HG03378 (cell line): ENCODE measurements around the gene CD164.
"Not testable (repeated sequence)": the region's sequence is repeated elsewhere in the genome, so short reads cannot be mapped to it uniquely, and the experiment has no call there.

ENCODE experiments used
- ATAC-seq: cut with Tn5 transposase; IDR thresholded peaks from one replicate; pipeline ENCODE4 v1.9.1; 2021; ENCODE audit warnings: mild to moderate bottlenecking, moderate library complexity; ENCODE audit not compliant: unreplicated experiment

Gene CD164

DNA sequence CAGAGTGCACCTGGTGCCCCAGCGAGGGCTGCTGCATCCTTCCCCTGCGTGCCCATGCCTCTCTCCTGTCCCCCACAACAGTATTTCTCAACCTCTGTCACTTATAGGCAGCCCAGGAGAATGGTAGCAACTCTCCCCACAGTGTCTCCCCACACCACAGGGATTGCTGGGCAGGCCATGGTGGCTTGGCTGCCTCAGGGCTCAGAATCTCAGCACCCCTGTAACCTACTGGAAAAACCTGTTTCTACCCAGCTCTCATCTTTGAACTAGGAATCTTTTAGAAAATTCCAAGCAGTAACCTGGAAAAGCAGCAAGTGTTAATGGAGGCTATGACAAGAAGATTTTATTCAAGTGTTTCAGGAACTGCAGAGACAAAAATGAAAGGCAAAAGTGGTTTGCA is 38.0 kb downstream of the CD164 start:
- no peak for ATAC-seq

DNA sequence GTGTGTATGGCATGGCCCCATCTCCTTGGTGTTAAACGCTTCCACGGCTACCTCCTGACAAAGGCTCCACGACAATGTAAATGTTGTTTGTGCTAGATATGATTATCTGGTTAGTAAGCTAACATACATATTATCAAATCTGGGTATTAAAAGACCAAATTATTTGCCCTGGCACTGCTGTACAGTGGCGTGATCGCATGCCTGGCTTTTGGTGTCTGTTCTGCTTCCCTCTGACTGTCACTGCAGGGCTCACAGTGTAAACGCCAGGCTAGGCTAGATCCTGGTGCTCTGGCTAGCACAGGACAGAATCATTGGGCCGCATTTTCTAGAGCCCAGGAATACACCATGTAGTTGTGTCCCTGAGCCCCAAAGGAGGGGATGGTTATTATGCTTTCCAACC is 38.7 kb downstream of the CD164 start:
- no peak for ATAC-seq

DNA sequence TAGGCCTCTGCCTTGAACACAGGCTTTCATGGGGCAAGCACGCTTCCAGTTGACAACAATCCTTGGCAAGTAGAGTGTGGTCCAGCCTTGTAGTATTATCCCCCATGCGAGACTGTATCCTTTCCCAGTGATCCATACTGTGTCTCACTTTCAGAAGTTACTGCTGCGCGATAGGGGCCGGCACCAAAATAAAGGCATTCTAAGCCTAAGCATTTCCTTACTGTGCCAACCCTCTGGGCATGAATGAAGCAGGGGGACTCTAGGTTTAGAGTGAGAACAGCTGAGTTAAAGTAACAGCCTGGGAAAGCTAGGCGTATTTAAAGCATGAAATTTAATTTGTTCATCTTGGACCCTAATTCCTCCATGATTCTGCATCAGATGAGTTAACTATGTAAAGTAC is 39.4 kb downstream of the CD164 start:
- ATAC-seq = no peak

DNA sequence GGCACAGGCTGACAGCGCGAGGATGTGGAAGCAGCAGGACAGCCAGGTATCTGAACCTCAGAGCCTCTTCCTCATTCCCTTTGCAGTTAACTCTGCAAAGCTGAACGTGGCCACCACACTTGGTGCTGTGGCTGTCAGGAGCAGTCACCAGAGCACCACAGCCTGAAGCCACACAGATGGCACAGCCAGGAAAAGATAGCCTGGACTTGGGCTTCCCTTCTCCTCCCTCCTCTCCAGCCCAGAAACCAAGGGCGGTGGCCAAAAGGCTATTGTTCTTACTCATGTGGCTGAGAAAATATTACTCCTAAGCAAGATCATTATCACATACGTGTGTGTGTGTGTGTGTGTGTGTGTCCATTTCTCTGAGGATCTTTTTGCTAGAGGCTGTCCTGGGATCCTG is 39.8 kb downstream of the CD164 start:
- no peak for ATAC-seq

DNA sequence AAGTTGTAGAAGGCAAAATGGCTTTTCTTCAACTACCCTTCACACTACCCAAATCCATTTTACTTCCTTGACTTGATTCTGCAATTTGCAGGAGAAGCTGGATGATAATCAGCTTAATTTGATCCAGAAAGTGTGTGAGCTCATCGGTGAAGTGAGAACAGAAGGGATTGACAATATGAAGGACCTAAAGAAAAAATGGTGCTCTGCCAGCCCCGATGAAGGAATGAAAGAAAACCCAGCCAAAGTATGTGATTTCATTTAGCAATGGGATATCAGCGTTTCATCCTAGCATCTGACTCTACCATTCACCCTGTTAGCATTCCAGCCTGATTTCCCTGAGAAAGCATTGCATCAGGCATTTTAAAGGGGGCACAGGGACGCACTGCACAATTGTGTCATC is 41.5 kb downstream of the CD164 start:
- no peak for ATAC-seq

DNA sequence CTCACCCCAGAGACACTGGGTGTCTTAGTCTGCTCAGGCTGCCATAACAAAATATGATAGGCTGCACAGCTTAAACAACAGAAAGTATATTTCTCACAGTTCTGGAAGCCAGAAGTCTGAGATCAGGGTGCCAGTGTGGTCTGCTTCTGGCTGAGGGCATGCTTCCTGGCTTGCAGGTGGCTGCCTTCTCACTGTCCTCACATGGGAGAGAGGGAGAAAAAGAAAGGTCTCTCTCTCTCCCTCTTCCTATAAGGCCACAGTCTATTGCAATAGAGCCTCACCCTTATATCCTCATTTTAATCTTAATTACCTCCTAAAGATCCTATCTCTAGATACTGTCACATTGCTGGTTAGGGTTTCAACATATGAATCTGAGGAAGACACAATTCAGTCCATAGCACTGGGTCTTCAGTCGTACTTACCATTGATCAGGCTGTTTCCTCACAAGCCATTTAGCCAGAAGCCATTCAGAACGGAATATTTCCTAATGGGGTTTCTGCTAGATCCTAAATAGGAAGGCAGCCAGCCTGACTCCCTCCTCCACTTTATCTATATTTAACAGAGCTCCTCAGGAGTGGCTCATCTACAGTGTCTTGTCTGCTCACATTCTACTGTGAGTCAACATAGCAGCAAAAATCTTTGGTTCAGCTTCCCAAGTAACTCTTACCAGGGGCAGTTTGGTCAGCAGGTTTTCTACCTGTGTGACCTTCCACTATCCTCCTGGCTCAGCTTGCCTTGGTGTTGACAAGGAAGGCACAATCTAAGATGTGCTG is 42.2 kb downstream of the CD164 start:
- no peak for ATAC-seq

DNA sequence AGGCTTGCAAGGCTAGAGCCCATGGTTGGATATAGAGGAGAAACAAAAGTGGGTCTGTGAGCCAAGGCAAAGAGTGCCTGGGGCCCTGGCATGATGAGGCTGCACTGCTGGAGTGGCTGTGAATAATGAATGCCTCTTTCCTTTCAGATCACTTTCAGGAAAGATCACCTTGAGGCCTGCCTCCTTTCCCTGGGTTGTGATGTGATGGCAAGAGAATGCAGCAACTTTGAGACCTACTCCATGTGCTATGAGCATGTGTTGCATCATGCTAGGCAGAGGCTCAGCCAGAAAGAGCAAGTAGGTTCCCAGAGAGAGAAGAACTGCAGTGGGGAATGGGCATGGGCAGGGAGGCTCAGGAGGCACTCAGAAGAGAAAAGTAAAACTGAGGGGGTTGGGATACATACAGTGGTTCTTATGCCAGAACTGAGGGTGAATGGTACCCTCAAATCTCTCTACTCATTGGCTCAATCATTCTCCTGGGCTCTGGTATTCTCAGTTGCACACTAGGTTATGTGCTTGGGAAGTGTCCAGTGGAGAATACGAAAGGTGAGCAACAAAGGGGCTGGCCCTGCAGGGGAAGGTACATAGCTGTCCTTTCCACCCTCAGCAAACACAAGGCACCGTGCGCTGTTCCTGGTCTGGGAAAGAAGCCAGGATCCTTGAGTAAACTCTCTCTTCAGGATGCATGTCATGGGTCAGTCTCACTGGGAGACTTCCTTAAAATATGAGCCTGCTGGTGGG is 45.9 kb downstream of the CD164 start:
- ATAC-seq = no peak

DNA sequence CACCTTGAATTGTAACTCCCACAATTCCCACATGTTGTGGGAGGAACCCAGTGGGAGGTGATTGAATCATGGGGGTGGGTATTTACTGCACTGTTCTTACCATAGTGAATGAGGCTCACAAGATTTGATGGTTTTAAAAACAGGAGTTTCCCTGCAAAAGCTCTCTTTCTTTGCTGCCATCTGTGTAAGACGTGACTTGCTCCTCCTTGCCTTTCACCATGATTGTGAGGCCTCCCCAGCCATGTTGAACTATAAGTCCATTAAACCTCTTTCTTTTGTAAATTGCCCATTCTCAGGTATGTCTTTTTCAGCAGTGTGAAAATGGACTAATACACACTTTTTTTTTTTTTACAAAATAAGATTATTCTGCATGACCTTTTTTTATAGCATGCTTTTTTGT is 48.4 kb downstream of the CD164 start:
- ATAC-seq = not testable (repeated sequence)

DNA sequence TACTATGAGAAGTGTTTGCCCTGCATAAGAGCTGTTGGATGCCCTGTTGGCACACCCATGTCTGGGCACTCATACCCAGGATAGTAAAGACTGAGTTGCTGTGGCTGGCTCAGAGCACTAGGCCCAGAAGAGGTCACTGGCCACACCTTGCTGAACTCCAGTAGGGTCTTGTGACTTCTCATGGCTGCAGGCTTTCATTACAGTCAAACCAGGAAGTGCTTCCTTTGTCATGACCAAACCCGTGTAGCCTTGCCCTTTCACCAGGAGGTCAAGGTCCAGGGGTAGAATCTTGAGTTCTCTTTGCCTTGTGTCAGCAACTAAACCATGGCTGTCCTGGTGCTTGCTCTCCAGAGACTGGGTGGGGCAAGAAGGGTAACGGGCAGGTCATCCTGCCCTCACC is 49.5 kb downstream of the CD164 start:
- no peak for ATAC-seq

DNA sequence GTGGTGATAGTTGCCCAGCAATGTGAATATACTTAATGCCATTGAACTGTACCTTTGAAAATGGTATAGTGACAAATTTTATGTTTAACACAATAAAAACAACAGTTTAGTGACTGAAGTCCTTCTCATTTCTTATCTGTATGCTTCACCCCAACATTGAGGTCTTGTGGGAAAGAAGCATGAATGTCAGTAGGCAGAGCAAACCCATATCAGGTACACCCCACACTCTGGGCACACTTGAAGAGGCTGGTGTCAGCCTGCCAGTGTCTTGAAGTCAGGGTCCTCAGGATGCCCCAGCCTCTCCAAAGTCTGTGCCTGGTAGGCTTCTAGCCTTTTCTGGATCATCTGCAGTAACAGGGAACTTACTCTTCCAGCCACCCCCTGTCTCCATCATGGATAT is 51.2 kb downstream of the CD164 start:
- ATAC-seq = no peak

DNA sequence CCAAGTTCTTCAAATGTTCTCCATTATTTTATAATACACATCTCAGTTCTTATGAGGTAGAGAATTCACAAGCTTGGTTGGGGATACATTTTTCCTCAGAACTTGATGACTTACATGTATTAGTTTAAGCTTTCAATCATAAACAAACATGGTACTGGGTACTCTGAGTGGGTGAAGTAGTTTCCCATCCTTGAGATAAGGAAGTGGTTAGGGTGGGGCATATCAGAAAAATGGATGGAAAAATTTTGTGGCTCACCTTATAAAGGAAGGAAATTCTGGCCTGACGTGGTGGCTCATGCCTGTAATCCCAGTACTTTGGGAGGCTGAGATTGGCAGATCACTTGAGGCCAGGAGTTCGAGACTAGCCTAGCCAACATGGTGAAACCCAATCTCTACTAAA is 52.0 kb downstream of the CD164 start:
- no peak for ATAC-seq

DNA sequence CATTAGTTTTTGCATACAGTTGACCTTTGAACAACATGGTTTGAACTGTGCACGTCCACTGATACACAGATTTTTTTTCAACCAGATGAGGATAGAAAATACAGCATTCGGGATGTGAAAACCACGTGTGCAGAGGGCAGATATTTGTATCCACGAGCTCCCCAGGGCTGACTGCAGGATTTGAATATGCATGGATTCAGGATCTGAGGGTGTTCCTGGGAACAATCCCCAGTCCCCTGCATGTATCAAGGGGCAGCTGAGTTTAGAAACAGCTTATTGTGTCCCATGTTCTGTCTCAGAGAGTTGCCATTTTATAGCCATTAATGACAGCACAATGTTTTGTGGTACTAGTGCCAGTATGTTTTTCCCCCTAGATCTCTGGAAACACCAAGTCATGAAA is 53.6 kb downstream of the CD164 start:
- ATAC-seq = no peak

DNA sequence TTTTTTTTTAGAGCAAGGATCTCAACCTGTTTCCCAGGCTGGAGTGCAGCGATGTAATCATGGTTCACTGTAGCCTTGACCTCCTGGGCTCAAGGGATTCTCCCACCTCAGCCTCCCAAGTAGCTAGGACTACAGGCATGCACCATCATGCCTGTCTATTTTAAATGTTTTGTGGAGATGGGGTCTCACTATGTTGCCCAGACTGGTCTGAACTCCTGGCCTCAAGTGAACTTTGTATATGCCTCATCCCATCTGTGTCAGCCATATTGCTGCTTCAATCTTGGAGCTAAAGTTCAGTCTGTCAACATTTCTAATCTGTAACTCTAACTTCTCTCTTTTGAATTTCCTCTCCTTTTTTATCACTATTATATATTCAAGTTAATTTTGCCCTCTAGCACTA is 54.3 kb downstream of the CD164 start:
- ATAC-seq = no peak

DNA sequence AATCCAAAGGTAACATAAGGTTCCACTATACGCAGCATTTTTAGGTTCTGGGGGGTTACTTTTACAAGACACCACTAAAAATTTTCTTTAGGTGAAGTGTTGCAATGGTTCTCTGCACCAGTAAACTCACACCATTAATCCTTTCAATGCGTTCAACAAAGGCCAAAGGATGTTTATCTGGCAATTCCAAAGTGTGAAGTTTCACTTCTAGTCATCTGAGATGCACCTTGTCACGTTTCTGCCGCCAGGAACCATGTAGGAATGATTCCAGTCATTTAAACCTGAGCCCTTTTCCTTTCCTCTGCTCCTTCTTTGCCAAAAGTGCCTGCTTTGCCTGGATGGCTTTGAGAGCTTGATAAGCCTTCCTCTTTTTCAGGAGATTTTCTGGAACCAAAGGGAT is 54.8 kb downstream of the CD164 start:
- no peak for ATAC-seq

DNA sequence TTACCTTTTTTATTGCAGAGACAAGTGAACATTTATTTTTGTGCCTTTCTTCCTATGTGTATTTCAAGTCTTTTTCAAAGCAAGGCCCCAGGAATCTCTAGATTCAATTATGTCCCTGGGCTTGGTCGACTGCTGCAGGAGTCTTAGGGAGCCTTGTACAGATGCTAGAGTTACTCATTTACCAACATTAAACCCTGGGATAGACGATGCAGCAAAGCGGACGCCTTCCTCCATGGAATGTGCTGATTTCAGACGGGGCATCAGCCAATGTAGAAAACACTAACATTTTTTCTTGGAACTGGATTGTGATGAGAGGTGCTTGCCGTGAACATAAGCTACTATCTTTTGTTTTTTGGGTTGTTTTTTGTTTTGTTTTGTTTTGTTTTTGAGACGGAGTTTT is 55.9 kb downstream of the CD164 start:
- ATAC-seq = no peak

DNA sequence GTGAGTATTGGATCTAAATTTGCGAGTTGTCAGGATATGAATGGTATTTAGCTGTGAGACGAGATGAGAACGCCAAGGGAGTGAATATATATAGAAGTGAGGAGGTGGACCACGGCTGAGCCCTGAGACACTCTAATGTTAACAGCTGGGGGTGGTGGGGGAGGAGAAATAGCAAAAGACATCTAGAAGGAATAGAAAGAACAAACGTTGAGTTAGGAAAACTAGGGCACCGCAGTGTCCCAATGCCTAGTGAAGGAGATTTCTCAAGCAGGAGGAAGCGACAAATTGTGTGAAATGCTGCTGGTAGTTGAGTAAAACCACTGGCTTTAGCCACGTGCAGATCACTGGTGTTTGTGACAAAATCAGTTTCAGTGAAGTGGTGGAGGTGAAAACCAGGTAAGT is 56.9 kb downstream of the CD164 start:
- no peak for ATAC-seq

DNA sequence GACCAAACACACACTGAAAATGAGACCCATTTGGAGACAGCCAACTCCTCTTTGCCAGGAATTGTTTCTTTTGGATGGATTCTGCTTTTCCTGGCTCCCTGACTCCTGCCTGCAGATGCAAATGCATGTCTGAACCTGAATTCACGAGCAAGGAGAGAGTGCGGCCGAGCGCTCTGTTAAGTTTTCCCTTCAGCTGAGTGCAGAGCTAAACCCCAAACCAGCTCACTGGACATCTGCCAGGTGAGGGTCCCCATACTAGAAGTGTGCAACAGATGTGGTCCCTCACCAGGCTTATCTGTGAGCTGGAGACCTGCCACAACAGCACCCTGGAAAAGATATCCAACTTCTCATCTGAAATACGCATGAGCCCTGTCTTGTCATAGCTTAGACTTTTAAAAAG is 59.0 kb downstream of the CD164 start:
- no peak for ATAC-seq

DNA sequence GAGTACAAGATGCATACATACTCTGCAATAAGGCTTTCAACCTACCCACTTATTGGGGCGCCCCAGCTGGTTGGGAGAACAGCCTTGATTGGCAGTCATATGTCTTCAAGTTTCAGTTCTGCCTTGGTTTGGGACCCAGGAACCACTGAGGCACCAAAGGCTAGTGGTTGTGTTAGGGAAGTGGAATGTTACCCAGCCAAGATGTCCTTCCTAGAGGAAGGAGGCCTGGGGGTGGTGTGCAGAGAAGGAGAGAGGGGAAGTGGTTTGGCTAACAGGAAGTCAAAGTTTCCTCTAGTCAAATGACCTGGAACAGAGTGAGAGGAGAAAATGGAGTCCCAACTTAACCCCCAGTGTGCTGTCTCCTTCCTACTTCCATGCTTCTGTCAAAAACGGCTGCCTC is 59.4 kb downstream of the CD164 start:
- no peak for ATAC-seq

DNA sequence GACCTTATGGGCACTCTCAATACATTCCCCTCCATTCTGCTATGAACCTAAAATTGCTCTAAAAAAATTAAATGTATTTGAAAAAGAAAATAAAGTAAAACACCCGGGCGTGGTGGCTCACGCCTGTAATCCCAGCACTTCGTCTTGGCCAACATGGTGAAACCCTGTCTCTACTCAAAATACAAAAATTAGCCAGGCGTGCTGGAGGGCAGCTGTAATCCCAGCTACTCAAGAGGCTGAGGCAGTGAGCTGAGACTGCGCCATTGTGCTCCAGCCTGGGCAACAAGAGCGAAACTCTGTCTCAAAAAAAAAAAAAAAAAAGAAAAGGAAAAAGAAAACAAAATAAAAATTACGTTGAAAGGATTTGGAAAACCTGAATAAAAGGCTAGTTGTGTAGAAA is 60.5 kb downstream of the CD164 start:
- ATAC-seq = no peak

DNA sequence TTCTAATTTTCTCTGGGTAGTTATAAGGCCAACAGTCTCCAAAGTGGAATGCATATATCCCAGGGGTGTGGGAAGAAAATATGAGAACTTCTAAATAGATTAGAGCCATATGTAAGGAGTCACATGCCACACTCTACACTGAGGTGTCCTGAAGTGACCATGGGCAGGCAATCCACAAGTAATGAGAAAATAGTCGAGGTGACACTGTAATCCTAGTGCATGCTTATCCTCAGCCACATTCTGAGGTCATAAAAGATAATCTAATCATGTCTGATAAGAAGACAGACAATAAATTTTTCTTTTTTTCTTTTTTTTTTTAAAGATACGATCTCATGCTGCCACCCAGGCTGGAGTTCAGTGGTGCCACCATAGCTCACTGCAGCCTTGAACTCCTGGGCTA is 62.2 kb downstream of the CD164 start:
- ATAC-seq = no peak

DNA sequence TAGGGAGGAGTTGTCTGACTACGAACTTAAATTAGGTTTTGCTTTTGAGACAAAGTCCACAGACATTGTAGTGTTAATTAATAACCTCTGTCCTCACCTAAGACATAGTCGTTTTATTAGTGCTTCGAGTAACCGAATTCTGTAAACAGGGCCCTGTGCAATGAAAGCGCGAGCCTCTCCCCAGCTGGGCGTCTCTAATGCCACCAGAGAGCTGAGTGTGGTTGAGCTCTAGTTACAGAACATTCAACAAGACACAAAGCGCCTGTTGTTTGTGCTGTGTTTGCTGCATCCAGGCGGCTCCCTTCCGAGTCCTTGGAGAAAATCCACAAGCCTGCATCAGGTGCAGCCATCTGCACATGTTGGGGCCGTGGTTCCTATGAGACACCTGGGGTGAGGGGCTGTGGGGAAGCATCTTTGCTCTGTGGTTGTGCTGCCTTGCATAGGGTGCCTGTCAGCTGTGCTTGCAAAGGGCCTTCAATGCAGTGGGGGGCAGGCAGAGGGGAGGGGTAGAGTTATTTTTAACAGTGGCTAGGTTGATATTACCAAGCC is 63.9 kb downstream of the CD164 start:
- no peak for ATAC-seq

DNA sequence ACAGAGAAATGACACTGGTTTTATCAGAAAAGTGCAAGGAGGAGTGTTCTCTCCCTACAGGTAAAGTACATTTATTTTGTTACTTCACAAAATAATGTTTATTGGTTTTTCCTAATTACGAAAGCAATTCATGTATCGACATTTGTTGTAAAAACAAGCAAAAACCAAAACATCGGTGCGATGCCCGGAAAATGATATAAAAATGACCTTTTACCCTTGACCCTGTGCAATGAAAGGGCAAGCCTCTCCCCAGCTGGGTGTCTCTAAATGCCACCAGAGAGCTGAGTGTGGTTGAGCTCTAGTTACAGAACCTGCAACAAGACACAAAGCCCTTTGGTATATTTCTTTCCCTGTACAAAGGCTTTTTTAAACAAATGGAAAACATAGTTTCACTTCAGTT is 65.4 kb downstream of the CD164 start:
- ATAC-seq = no peak
